NT2/D1 (cell line): ENCODE results near the gene TMEM63C.

Experiments
- YY1 ChIP-seq: IDR thresholded peaks from 2 replicates; pipeline ENCODE4 v1.6.1; 2011; ENCODE audit not compliant: insufficient read length, insufficient read depth
- ZNF274 ChIP-seq: IDR thresholded peaks from 2 replicates; pipeline ENCODE4 v1.6.1; 2011; ENCODE audit warnings: mild to moderate bottlenecking, low read depth, low read length

GRCh38 chr14:77184396-77185092, 2.9 kb downstream of the TMEM63C start:
- TF ChIP-seq YY1 = no peak
- TF ChIP-seq ZNF274 = no peak
